Measurements from ENCODE around the gene C9orf43.
A peak's percentile ranks its signal among the peaks of the same experiment; 100 is the strongest.
"Not testable (repeated sequence)": the region's sequence is repeated elsewhere in the genome, so short reads cannot be mapped to it uniquely, and the experiment has no call there.

The C9orf43 gene

GRCh38 chr9:113410207-113410864 is at the start of gene C9orf43, which contains the start of gene POLE3:
TSS of gene C9orf43 (plus strand) at chr9:113410747. CDS start at chr9:113413494, 2,747 bp downstream.
TSS of gene POLE3 (minus strand) at chr9:113410675. CDS start at chr9:113410293, 382 bp downstream.
- peak; percentile 88 for DNase-seq (ENCODE audit: low read depth)

- DNase-seq (ENCODE audit: low read depth) = no peak
Observed at GRCh38 chr9:113361304-113362018, 49.1 kb upstream of the C9orf43 start.

DNA sequence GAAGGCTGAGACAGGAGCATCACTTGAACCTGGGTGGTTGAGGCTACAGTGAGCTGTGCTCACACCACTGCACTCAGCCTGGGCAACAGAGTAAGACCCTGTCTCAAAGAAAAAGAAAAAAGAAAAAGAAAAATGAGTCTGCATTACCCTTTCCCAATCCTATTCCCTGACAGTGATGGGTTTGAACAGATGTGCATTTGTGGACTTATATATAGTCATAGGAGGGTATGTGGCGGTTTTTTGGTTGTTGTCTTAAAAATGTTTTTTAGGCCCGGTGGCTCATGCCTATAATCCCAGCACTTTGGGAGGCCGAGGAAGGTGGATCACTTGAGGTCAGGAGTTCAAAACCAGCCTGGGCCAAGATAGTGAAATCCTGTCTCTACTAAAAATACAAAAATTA is 47.2 kb upstream of the C9orf43 start:
- DNase-seq (ENCODE audit: low read depth) = no peak

- no peak for DNase-seq (ENCODE audit: low read depth)
Observed at GRCh38 chr9:113364951-113365350, 45.6 kb upstream of the C9orf43 start.

GRCh38 chr9:113365652-113366051 is 44.9 kb upstream of the C9orf43 start:
- not testable (repeated sequence) for DNase-seq (ENCODE audit: low read depth)

DNA sequence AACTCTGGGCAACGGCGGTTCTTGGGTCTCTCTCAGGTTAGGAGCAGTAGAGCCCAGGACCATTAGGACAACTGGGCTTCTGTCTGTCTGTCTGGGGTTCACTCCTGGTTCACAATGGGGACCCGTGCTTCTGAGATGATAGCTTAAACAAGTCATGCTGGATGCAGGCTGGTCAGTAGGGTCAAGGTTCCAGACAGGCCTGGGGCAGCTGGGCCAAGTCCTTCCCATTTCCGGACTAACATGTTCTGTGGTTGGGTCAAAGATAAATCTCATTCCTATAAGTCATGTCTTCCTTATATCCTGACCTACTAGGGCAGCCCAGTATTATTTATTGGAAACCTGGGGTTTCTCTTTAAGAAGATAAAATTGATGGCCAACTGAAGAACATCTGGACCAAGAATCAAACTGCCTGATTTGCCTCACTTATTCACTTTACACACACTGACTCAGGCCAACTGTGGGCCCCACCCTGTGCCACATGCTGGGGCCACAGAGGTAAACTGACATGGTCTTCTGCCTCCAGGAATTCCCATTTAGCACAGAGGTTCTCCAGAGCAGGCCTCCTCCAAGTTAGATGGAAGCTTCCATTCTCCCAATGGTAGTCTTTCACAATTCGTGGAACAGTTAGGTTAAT is 42.1 kb upstream of the C9orf43 start:
- DNase-seq (ENCODE audit: low read depth) = no peak

DNA sequence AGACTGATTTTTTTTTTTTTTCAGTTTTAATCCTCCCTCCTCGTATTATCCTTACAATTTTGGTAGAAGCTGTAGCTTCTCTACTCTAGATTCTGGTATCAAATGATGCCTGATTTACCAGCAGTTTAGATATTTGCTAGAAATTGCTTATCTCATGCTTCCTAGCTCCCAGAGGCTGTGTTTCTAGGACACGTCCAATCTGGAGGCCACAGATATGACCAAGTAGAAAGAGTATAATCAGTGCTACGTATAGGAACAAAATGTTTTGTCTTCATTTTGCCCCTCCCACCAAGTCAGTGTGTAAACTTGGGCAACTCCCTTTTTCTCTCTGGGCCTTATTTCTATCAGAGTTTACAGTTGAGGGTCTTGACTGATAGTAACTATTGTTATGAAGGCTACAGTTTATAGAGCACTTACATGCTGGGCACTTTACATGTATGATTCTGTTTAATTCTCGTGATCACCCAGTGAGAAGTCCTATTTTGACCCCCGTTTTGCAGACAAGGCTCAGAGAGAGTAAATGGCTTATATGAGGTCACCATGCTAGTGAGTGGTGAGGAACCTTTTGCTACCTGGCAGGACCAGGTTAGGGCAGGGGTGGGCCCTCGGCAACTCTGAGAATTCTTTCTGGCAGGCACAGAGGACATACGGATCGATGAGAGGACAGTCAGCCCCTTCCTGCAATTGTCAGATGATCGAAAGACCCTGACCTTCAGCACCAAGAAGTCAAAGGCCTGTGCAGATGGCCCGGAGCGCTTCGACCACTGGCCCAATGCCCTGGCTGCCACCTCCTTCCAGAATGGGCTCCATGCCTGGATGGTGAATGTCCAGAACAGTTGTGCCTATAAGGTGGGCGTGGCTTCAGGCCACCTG is 41.3 kb upstream of the C9orf43 start:
- DNase-seq (ENCODE audit: low read depth) = no peak

GRCh38 chr9:113369855-113370140 is 40.7 kb upstream of the C9orf43 start:
- DNase-seq (ENCODE audit: low read depth) = no peak

- DNase-seq (ENCODE audit: low read depth) = no peak
Observed at GRCh38 chr9:113370806-113371325, 39.7 kb upstream of the C9orf43 start.

- DNase-seq (ENCODE audit: low read depth) = no peak
Observed at GRCh38 chr9:113372059-113372458, 38.5 kb upstream of the C9orf43 start.

GRCh38 chr9:113373256-113373655 is 37.3 kb upstream of the C9orf43 start:
- DNase-seq (ENCODE audit: low read depth) = no peak

DNA sequence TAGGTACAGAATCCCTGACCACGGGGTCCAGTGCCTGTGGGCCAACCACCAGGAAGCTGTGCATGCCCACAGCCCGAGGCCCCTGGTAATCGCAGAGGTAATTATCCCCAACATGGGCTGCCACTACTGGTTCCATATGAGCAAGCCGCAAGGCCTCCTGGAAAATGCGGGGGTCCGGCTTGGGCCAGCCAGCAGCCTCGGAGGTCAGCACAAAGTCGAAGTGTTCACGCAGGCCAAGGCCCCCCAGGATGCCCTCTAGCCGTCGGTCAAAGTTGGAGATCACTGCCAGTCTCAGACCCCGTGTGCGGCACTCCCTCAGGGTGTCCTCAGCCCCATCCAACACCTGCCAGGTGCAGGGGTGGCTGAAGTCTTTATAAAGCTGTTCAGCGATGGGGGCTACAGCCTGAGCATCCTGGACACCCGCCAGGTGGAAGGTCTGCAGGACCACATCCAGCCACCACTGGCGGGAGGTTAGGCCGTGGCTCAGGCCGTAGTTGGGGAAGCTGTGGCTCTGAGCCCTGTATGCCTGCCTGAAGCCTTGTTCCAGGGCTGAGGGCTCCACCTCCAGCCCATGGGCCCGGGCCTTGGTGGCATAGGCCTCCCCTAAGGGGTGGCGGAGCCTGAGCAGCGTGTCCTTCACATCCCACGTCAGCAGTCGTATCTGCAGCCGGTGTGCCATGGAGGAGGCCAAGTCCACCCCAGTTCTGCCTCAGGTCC is 36.7 kb upstream of the C9orf43 start:
- DNase-seq (ENCODE audit: low read depth) = no peak

DNA sequence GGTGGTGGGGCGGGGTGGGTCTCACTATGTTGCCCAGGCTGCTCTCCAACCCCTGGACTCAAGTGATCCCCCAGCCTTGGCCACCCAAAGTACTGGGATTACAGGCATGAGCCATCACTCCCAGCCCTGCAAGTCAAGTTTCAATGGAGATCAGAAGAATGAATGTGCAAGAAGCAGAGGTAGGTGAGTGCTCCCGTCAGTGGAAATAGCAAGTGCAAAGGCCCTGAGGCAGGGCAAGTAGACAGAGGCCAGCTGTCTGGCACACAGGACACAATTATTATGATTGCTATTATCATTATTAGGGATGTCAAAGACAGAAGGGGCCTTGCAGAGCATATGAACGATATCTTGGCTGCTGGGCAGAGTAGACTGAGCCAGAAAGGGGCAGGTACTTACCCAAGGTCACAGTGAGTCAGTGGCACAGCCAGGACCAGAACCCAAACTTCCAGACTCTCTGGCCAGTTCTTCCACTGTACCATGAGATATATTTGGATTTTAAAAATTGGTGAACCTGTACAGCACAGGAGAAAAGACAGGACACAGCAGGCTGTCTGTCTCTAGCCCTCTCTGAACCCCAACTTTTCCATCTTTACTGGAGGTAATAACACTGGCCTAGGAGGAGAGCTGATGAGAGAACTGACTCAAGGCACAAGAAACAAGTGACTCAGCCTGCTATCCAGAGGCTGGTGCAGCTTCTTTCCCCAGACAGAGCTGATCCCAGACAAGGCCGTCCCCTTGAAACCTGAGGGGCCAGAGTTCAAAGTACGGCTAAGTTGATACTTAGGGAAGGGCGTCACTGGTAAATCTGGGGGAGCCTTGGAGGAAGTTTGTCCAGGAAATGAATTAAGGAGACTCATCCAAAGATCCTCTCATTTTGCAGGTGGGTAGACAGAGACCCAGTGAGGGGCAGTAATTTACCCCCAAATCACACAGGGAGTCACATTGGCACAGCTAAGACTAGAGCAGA is 35.2 kb upstream of the C9orf43 start:
- no peak for DNase-seq (ENCODE audit: low read depth)

DNA sequence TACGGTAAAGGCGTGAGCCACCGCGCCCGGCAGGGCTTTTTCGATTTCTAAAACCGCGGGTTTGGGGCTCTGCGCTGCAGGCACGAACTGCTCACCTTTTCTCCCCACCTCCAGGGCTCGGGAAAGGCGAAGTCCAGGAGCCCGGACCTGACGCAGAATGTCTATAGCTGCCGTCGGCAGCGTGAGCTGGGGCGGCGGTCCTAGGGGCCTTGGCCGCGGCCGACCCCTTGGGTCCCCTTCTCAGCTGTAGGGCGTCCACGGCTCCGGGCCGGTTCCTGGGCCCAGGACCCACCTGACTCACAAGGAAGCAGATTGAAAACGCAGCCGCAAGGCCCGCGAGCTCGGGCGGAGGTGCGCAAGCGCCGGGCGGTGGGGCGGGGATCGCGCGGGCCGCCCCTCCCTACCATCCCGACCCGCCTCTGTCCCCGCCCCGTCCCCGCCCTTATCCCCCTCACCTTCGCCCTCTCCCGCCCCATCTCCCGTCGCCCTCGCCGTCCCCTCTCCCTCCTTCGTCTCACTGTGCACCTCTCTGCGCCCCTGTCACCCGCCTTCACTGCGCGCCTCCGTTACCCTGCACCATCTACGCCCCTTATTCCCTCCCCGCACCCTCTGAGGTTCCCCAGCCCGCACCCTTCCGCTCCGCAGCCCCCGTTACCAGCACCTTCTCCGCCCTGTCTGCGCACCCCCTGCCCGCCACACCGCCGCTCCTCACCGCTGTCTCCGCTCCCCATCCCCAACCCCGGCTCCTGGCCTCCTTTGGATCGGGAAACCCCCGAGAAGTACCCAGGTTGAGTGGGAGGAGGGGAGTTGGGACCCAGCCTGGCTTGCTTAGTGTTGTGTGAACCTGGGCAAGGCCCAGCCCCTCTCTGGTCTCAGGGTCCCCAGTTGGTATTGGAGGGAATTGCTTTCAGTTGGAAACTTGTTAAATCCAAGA is 33.6 kb upstream of the C9orf43 start, which contains the start of gene HDHD3:
HDHD3 (minus strand) TSS at position 353 of the 934 bp plus-strand sequence. CDS start 2,632 bp downstream, outside the sequence.
- DNase-seq (ENCODE audit: low read depth) = peak; percentile 64

DNA sequence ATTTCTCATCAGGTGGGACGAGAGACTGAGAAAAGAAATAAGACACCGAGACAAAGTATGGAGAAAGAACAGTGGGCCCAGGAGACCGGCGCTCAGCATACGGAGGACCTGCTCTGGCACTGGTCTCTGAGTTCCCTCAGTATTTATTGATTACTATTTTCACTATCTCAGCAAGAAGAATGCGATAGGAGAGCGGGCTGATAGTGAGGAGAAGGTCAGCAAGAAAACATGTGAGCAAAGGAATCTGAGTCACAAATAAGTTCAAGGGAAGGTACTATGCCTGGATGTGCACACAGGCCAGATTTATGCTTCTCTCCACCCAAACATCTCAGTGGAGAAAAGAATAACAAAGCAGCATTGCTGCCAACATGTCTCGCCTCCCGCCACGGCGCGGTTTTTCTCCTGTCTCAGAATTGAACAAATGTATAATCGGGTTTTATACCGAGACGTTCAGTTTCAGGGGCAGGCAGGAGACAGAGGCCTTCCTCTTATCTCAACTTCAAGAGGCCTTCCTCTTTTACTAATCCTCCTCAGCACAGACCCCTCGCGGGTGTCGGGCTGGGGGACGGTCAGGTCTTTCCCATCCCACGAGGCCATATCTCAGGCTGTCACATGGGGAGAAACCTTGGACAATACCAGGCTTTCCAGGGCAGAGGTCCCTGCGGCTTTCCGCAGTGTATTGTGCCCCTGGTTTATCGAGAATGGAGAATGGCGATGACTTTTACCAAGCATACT is 31.3 kb upstream of the C9orf43 start:
- not testable (repeated sequence) for DNase-seq (ENCODE audit: low read depth)

DNA sequence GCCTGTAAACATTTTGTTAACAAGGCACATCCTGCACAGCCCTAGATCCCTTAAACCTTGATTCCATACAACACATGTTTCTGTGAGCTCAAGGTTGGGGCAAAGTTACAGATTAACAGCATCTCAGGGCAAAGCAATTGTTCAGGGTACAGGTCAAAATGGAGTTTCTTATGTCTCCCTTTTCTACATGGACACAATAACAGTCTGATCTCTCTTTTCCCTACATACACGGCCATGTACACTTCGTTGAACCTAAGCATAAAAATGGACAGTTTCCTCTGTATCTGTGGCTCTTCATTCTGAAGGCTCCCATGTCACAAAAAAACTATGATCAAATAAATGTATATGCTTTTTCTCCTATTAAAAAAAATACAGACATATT is 30.7 kb upstream of the C9orf43 start:
- not testable (repeated sequence) for DNase-seq (ENCODE audit: low read depth)

GRCh38 chr9:113380869-113381378 is 29.6 kb upstream of the C9orf43 start:
- DNase-seq (ENCODE audit: low read depth) = no peak

- not testable (repeated sequence) for DNase-seq (ENCODE audit: low read depth)
Observed at GRCh38 chr9:113381441-113381840, 29.1 kb upstream of the C9orf43 start.
